HG02938 (cell line): ENCODE results near the gene FNIP1.
"Not testable (repeated sequence)": the region's sequence is repeated elsewhere in the genome, so short reads cannot be mapped to it uniquely, and the experiment has no call there.

Source experiments
- ATAC-seq: cut with Tn5 transposase; IDR thresholded peaks from one replicate; pipeline ENCODE4 v1.9.1; 2021; ENCODE audit warnings: mild to moderate bottlenecking, moderate library complexity; ENCODE audit not compliant: unreplicated experiment

FNIP1 gene

GRCh38 chr5:131787736-131788135 is 9.1 kb downstream of the FNIP1 start:
- ATAC-seq: no peak

GRCh38 chr5:131786900-131787692 is 9.7 kb downstream of the FNIP1 start:
- no peak for ATAC-seq

- ATAC-seq: no peak
These were observed 10.8 kb downstream of the FNIP1 start for GRCh38 chr5:131786036-131786435.

- ATAC-seq: no peak
These were observed 12.9 kb downstream of the FNIP1 start for GRCh38 chr5:131783874-131784273.

GRCh38 chr5:131783357-131783756 is 13.5 kb downstream of the FNIP1 start:
- ATAC-seq: no peak

GRCh38 chr5:131782717-131783116 is 14.1 kb downstream of the FNIP1 start:
- no peak for ATAC-seq

- ATAC-seq: not testable (repeated sequence)
These were observed 18.7 kb downstream of the FNIP1 start for GRCh38 chr5:131778141-131778540.

- no peak for ATAC-seq
These were observed 20.4 kb downstream of the FNIP1 start for GRCh38 chr5:131776450-131776849.

GRCh38 chr5:131774652-131775367 is 22.0 kb downstream of the FNIP1 start:
- ATAC-seq: no peak

GRCh38 chr5:131773805-131774204 is 23.0 kb downstream of the FNIP1 start:
- no peak for ATAC-seq

GRCh38 chr5:131771692-131772091 is 25.1 kb downstream of the FNIP1 start:
- no peak for ATAC-seq

- no peak for ATAC-seq
These were observed 26.9 kb downstream of the FNIP1 start for GRCh38 chr5:131769961-131770360.

- ATAC-seq: no peak
These were observed 27.5 kb downstream of the FNIP1 start for GRCh38 chr5:131769336-131769735.

- no peak for ATAC-seq
These were observed 28.9 kb downstream of the FNIP1 start for GRCh38 chr5:131767891-131768290.

GRCh38 chr5:131766689-131767088 is 30.1 kb downstream of the FNIP1 start:
- no peak for ATAC-seq

- no peak for ATAC-seq
These were observed 31.6 kb downstream of the FNIP1 start for GRCh38 chr5:131765261-131765660.

GRCh38 chr5:131763968-131764367 is 32.8 kb downstream of the FNIP1 start:
- no peak for ATAC-seq

GRCh38 chr5:131760793-131761192 is 36.0 kb downstream of the FNIP1 start:
- ATAC-seq: no peak

- ATAC-seq: no peak
These were observed 37.1 kb downstream of the FNIP1 start for GRCh38 chr5:131759704-131760103.

GRCh38 chr5:131758520-131758900 is 38.3 kb downstream of the FNIP1 start:
- no peak for ATAC-seq

- no peak for ATAC-seq
These were observed 38.8 kb downstream of the FNIP1 start for GRCh38 chr5:131757830-131758519.

- no peak for ATAC-seq
These were observed 39.9 kb downstream of the FNIP1 start for GRCh38 chr5:131756942-131757341.
